SK-N-SH (cell line): ENCODE results near the gene TMEM52B. TPM values are rescaled to one million over a fixed set of nuclear protein-coding genes. Genes with fewer than 3 reads are reported as not detected.
"Not testable (repeated sequence)": the region's sequence is repeated elsewhere in the genome, so short reads cannot be mapped to it uniquely, and the experiment has no call there.

Source experiments
- CTCF ChIA-PET: fragments of 300-600, 350-600 bp; formaldehyde crosslinking; extraction: SDS; loops from one replicate; lab custom pipeline; 2021; lab: Yijun Ruan, JAX
- POLR2A ChIA-PET: fragments of 350-600 bp; sonication (Branson Sonifier 250); formaldehyde crosslinking; extraction: SDS; loops from one replicate; lab custom pipeline; 2020; ENCODE audit warnings: antibody characterized with exemption, inconsistent platforms; lab: Yijun Ruan, JAX
- DNase-seq: peaks from one replicate; pipeline ENCODE4 v3.0.0; 2012
- H2AFZ ChIP-seq: fragments of 200-600 bp; sonication (generic); 2 replicates; pipeline ENCODE4 v1.8.1; 2016; ENCODE audit warnings: antibody characterized with exemption, mild to moderate bottlenecking, low read depth
- H3F3A ChIP-seq: fragments of 200-600 bp; sonication (generic); replicated peaks from 2 replicates; pipeline ENCODE3; 2016; ENCODE audit warnings: antibody characterized with exemption, mild to moderate bottlenecking; ENCODE audit not compliant: insufficient read depth
- H3K27ac ChIP-seq, 2 experiments: fragments of 200-500 bp in 1 of 2; fragments of 200-600 bp in 1 of 2; sonication (Bioruptor generic) in 1 of 2; sonication (generic), shearing (Covaris generic) in 1 of 2; 2 replicates each; pipeline versions ENCODE4 v1.5.1 to v1.6.1; 2014 to 2016; ENCODE audit warnings: low read depth in 2 of 2, inconsistent platforms in 1 of 2, low read length in 1 of 2, mild to moderate bottlenecking in 1 of 2, mixed read lengths in 1 of 2
- H3K27me3 ChIP-seq: fragments of 200-600 bp; sonication (generic), shearing (Covaris generic); 2 replicates; pipeline ENCODE4 v1.6.1; 2016; ENCODE audit warnings: mixed run types; ENCODE audit not compliant: insufficient read depth
- H3K36me3 ChIP-seq, 2 experiments: fragments of 200-500 bp in 1 of 2; fragments of 200-600 bp in 1 of 2; sonication (Bioruptor generic) in 1 of 2; sonication (generic) in 1 of 2; replicated peaks in 1 of 2; 2 replicates each; pipeline versions ENCODE3 to v1.5.1; 2014 to 2016; ENCODE audit warnings: low read length in 1 of 2, mild to moderate bottlenecking in 1 of 2; ENCODE audit not compliant: insufficient read depth in 2 of 2, control insufficient read depth in 1 of 2
- H3K4me1 ChIP-seq, 2 experiments: fragments of 200-500 bp in 1 of 2; fragments of 200-600 bp in 1 of 2; sonication (Bioruptor generic) in 1 of 2; sonication (generic), shearing (Covaris generic) in 1 of 2; 2 replicates each; pipeline versions ENCODE4 v1.5.1 to v1.6.1; 2014 to 2016; ENCODE audit warnings: low read depth in 1 of 2, low read length in 1 of 2, mixed run types in 1 of 2; ENCODE audit not compliant: insufficient read depth in 2 of 2, control insufficient read depth in 1 of 2
- H3K4me2 ChIP-seq: fragments of 200-600 bp; sonication (generic), shearing (Covaris generic); 2 replicates; pipeline ENCODE4 v1.6.1; 2017; ENCODE audit warnings: mixed run types
- H3K4me3 ChIP-seq, 2 experiments: fragments of 200-500 bp in 1 of 2; fragments of 200-600 bp in 1 of 2; sonication (Bioruptor generic) in 1 of 2; sonication (generic), shearing (Covaris generic) in 1 of 2; 2 replicates each; pipeline versions ENCODE4 v1.5.1 to v1.8.1; 2014 to 2016; ENCODE audit warnings: low read depth in 2 of 2, inconsistent platforms in 1 of 2, low read length in 1 of 2, mild to moderate bottlenecking in 1 of 2, mixed read lengths in 1 of 2, moderate library complexity in 1 of 2
- H3K79me2 ChIP-seq: fragments of 200-600 bp; sonication (generic); 2 replicates; pipeline ENCODE4 v1.8.1; 2017; ENCODE audit warnings: mild to moderate bottlenecking; ENCODE audit not compliant: insufficient read depth
- H3K9ac ChIP-seq: fragments of 200-600 bp; sonication (generic); 2 replicates; pipeline ENCODE4 v1.6.1; 2017; ENCODE audit warnings: mixed run types
- H3K9me2 ChIP-seq: fragments of 200-600 bp; sonication (generic); 2 replicates; pipeline ENCODE4 v1.6.1; 2017; ENCODE audit warnings: mixed run types
- H3K9me3 ChIP-seq: fragments of 200-600 bp; sonication (generic); 2 replicates; pipeline ENCODE4 v1.6.1; 2017; ENCODE audit warnings: mixed run types, mild to moderate bottlenecking, moderate library complexity
- H4K20me1 ChIP-seq: fragments of 200-600 bp; sonication (generic); 2 replicates; pipeline ENCODE4 v1.6.1; 2017; ENCODE audit warnings: mild to moderate bottlenecking, mixed run types; ENCODE audit not compliant: insufficient read depth
- CHD2 ChIP-seq: fragments of 150-350 bp; IDR thresholded peaks from 2 replicates; pipeline ENCODE4 v1.6.1; 2018; ENCODE audit warnings: low read length; ENCODE audit not compliant: partially characterized antibody
- ELF1 ChIP-seq: IDR thresholded peaks from 2 replicates; pipeline ENCODE4 v1.4.0; 2012
- EP300 ChIP-seq, 2 experiments: IDR thresholded peaks; 2 replicates each; pipeline versions ENCODE4 v1.4.0 to v1.6.1; 2012; ENCODE audit warnings: borderline replicate concordance in 1 of 2, low read depth in 1 of 2, low read length in 1 of 2
- FOSL2 ChIP-seq: IDR thresholded peaks from 2 replicates; pipeline ENCODE4 v1.4.0; 2012; ENCODE audit warnings: low read depth, mild to moderate bottlenecking, moderate library complexity, borderline replicate concordance
- FOXJ3 ChIP-seq: sonication (generic); formaldehyde crosslinking; IDR thresholded peaks from 2 replicates; pipeline ENCODE4 v1.5.1; 2020; ENCODE audit warnings: mild to moderate bottlenecking, missing genetic modification reagents
- GATA2 ChIP-seq: sonication (generic); formaldehyde crosslinking; IDR thresholded peaks from 2 replicates; pipeline ENCODE4 v1.5.0; 2020; ENCODE audit warnings: mild to moderate bottlenecking, missing genetic modification reagents
- JUND ChIP-seq: IDR thresholded peaks from 2 replicates; pipeline ENCODE4 v1.4.0; 2012
- NFIC ChIP-seq: IDR thresholded peaks from 2 replicates; pipeline ENCODE4 v1.4.0; 2012; ENCODE audit warnings: borderline replicate concordance
- RFX5 ChIP-seq: IDR thresholded peaks from 2 replicates; pipeline ENCODE4 v1.6.1; 2012; ENCODE audit warnings: mild to moderate bottlenecking, improper control_type of control experiment, low read length
- YY1 ChIP-seq: IDR thresholded peaks from 2 replicates; pipeline ENCODE4 v1.4.0; 2012; ENCODE audit warnings: low read depth, mild to moderate bottlenecking
- WGBS: methylation state at CpG from one replicate; pipeline ENCODE4 v1.1.6; 2017; ENCODE audit warnings: low lambda C conversion rate; 5-methylcytosine and 5-hydroxymethylcytosine counted together
- polyA plus RNA-seq, 3 experiments: library from polyadenylated mRNA; depleted of rRNA; stranded (reverse); fragments of >200 nt; gene quantifications; 2 replicates each; pipeline ENCODE4 v1.2.3, GENCODE V29; 2012
- TF ChIP-seq, protein P1 (sequence below): IDR thresholded peaks from 2 replicates; pipeline ENCODE4 v1.4.0; 2012; ENCODE audit warnings: low read depth
- TF ChIP-seq, protein P2 (sequence below): IDR thresholded peaks from 2 replicates; pipeline ENCODE4; 2012
- TF ChIP-seq, protein P3 (sequence below): IDR thresholded peaks from 2 replicates; pipeline ENCODE4 v1.6.1; 2012; ENCODE audit warnings: mild to moderate bottlenecking, low read depth, low read length, moderate library complexity
- TF ChIP-seq, protein P4 (sequence below): fragments of 150-350 bp; IDR thresholded peaks from 2 replicates; pipeline ENCODE4 v1.6.1; 2016; ENCODE audit warnings: mild to moderate bottlenecking, low read depth, low read length

Gene TMEM52B
- polyA plus RNA-seq, 1 of the 3 experiments (the other 2 are of a cell fraction), result not detected

DNA sequence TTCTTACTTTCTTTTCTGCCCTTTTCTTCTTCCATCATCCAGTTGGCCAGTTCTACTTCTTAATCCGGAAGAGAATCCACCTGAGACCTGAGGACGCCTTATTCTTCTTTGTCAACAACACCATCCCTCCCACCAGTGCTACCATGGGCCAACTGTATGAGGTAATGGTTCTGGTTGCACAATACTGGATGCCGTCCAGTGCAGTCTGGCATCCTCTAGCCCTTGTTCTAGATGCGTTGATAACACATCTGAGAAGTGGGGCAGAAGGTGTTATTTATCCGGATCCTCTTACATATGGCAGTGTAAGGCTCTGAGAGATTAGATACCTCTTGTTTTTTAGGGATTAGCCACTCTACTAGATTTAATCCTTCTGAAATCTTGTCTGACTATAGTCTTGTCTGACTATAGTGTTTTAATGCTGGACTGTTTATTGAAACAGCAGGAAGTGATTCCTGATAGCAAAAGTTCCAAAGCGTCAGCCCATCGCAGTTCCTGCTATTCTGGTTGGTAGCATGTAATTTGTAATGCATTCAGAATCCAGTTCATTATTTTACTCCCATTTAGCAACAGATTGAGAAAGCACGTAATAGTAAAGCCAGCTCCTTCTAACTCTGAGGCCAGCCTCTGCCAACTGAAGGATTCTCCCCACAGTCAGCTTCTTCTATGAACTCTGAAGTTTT is 41.7 kb downstream of the TMEM52B start (continued):
- no peak for TF ChIP-seq FOXJ3 (CRISPR knock-in tag)
- TF ChIP-seq, protein P1, sequence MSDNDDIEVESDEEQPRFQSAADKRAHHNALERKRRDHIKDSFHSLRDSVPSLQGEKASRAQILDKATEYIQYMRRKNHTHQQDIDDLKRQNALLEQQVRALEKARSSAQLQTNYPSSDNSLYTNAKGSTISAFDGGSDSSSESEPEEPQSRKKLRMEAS, result no peak

DNA sequence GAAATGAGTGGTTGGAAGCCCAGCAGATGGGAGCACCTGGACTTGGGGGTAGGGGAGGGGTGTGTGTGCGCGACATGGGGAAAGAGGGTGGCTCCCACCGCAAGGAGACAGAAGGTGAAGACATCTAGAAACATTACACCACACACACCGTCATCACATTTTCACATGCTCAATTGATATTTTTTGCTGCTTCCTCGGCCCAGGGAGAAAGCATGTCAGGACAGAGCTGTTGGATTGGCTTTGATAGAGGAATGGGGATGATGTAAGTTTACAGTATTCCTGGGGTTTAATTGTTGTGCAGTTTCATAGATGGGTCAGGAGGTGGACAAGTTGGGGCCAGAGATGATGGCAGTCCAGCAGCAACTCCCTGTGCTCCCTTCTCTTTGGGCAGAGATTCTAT is 43.0 kb downstream of the TMEM52B start:
- H3K36me3 ChIP-seq, result peaks cover 4 to 19% of the 10 kb centered on the region in 2 experiments
- no peak for DNase-seq
- 92% methylated on average over 5 of the region's 5 CpGs for WGBS
- H4K20me1 ChIP-seq, result no peaks in the 10 kb centered on the region
- CTCF ChIA-PET, result no interaction called here
- H3K9ac ChIP-seq, result no peak overlapping the region
- no peaks in the 10 kb centered on the region for H3K79me2 ChIP-seq
- H3K4me1 ChIP-seq, result no peaks in the 10 kb centered on the region
- H3K27ac ChIP-seq, result no peak overlapping the region
- H3F3A ChIP-seq, result no peaks in the 10 kb centered on the region
- no peaks in the 10 kb centered on the region for H3K27me3 ChIP-seq
- no peak overlapping the region for H3K4me3 ChIP-seq
- TF ChIP-seq YY1, result no peak
- no peaks in the 10 kb centered on the region for H3K9me2 ChIP-seq
- H2AFZ ChIP-seq, result no peak overlapping the region
- POLR2A ChIA-PET, result no interaction called here
- no peaks in the 10 kb centered on the region for H3K9me3 ChIP-seq
- no peak overlapping the region for H3K4me2 ChIP-seq

DNA sequence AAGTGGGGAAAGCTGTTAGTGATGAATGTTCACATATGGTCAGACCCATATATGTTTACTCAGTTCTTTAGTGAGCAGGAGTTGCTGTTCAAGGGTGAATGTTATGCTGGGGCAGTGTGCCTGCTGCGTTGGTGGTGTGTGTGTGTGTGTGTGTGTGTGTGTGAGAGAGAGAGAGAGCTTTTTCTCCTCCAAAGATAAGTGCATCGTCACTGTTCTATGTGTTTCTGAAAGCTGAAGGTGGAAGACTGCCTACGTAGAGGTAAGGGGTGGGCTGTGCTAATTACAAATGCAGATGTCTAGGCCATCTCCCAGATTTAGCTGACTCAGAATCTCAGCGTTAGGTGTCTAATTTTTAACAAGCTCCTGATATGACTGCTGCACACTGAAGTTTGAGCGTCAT is 44.4 kb downstream of the TMEM52B start:
- Histone ChIP-seq H3K27ac (no peak overlapping the region), H3K9me2 (no peaks in the 10 kb centered on the region), H3K4me3 (no peak overlapping the region), H3K36me3 (peaks cover 4 to 19% of the 10 kb centered on the region in 2 experiments), H3K79me2 (no peaks in the 10 kb centered on the region), H3K9ac (no peak overlapping the region), H2AFZ (no peak overlapping the region), H3F3A (no peaks in the 10 kb centered on the region), H3K27me3 (no peaks in the 10 kb centered on the region), H3K9me3 (no peaks in the 10 kb centered on the region), H3K4me2 (no peak overlapping the region), H4K20me1 (no peaks in the 10 kb centered on the region), H3K4me1 (no peaks in the 10 kb centered on the region)
- no peak for TF ChIP-seq RFX5
- no peak for TF ChIP-seq NFIC
- TF ChIP-seq, protein P2, sequence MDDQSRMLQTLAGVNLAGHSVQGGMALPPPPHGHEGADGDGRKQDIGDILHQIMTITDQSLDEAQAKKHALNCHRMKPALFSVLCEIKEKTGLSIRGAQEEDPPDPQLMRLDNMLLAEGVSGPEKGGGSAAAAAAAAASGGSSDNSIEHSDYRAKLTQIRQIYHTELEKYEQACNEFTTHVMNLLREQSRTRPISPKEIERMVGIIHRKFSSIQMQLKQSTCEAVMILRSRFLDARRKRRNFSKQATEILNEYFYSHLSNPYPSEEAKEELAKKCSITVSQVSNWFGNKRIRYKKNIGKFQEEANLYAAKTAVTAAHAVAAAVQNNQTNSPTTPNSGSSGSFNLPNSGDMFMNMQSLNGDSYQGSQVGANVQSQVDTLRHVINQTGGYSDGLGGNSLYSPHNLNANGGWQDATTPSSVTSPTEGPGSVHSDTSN, result no peak
- no peak for TF ChIP-seq JUND
- TF ChIP-seq ELF1, result no peak
- TF ChIP-seq, protein P3, sequence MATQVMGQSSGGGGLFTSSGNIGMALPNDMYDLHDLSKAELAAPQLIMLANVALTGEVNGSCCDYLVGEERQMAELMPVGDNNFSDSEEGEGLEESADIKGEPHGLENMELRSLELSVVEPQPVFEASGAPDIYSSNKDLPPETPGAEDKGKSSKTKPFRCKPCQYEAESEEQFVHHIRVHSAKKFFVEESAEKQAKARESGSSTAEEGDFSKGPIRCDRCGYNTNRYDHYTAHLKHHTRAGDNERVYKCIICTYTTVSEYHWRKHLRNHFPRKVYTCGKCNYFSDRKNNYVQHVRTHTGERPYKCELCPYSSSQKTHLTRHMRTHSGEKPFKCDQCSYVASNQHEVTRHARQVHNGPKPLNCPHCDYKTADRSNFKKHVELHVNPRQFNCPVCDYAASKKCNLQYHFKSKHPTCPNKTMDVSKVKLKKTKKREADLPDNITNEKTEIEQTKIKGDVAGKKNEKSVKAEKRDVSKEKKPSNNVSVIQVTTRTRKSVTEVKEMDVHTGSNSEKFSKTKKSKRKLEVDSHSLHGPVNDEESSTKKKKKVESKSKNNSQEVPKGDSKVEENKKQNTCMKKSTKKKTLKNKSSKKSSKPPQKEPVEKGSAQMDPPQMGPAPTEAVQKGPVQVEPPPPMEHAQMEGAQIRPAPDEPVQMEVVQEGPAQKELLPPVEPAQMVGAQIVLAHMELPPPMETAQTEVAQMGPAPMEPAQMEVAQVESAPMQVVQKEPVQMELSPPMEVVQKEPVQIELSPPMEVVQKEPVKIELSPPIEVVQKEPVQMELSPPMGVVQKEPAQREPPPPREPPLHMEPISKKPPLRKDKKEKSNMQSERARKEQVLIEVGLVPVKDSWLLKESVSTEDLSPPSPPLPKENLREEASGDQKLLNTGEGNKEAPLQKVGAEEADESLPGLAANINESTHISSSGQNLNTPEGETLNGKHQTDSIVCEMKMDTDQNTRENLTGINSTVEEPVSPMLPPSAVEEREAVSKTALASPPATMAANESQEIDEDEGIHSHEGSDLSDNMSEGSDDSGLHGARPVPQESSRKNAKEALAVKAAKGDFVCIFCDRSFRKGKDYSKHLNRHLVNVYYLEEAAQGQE, result no peak
- TF ChIP-seq EP300 (IDR thresholded peaks at IDR 0.05; ENCODE audit: borderline replicate concordance in 1 of 2, low read depth in 1 of 2, low read length in 1 of 2), result no peak
- TF ChIP-seq GATA2 (CRISPR knock-in tag), result no peak
- TF ChIP-seq CHD2, result no peak
- TF ChIP-seq FOSL2, result no peak
- no peak for TF ChIP-seq FOXJ3 (CRISPR knock-in tag)
- TF ChIP-seq, protein P4, sequence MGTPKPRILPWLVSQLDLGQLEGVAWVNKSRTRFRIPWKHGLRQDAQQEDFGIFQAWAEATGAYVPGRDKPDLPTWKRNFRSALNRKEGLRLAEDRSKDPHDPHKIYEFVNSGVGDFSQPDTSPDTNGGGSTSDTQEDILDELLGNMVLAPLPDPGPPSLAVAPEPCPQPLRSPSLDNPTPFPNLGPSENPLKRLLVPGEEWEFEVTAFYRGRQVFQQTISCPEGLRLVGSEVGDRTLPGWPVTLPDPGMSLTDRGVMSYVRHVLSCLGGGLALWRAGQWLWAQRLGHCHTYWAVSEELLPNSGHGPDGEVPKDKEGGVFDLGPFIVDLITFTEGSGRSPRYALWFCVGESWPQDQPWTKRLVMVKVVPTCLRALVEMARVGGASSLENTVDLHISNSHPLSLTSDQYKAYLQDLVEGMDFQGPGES, result no peak
- DNase-seq, result no peak
- WGBS, result 72% methylated on average over 5 of the region's 5 CpGs
- CTCF ChIA-PET, result interaction anchor here (1.9 kb wide), 1 partner anchor 14 kb away, joined by 8 read pairs; no protein-coding TSS in a partner anchor
- POLR2A ChIA-PET, result no interaction called here

DNA sequence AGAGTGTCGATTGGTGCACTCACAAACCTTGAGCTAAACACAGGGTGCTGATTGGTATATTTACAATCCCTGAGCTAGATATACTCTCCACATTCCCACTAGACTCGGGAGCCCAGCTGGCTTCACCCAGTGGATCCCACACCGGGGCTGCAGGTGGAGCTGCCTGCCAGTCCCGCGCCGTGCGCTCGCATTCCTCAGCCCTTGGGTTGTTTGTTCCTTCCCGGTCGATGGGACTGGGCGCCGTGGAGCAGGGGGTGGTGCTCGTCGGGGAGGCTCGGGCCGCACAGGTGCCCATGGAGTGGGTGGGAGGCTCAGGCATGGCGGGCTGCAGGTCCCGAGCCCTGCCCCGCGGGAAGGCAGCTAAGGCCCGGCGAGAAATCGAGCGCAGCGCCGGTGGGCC is 46.6 kb downstream of the TMEM52B start:
- H3K9me2 ChIP-seq, H3K27me3 ChIP-seq, H3K4me3 ChIP-seq, POLR2A ChIA-PET, H3K9ac ChIP-seq, CTCF ChIA-PET, H3K4me2 ChIP-seq, H3K4me1 ChIP-seq, DNase-seq, H3K79me2 ChIP-seq, H3K27ac ChIP-seq, H3F3A ChIP-seq, H4K20me1 ChIP-seq, H2AFZ ChIP-seq, H3K9me3 ChIP-seq: not testable (repeated sequence)
- peaks cover 4 to 19% of the 10 kb centered on the region in 2 experiments for H3K36me3 ChIP-seq
- WGBS, result 84% methylated on average over 9 of the region's 26 CpGs
